ENCODE data around the gene TIFAB. TPM values are rescaled to one million over a fixed set of nuclear protein-coding genes. Genes with fewer than 3 reads are reported as not detected.

Gene TIFAB
- total RNA-seq, 4 donors from 2014 or later = 0.10 TPM; not detected in 3

DNA sequence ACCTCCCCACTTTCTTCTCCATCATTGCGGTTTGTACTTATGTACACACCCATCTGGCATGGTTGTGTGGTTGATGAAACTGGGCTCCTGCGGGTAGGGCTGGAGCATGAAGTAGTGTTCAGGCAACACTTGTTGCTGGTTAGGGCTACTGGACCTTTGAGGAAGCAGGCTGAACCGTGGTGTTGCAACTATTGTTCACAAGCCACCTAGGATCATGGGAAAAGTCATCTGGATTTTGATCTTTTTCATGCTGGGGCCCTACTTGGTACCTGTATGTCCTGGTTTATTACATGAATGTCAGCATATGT is 40.1 kb upstream of the TIFAB start:
- TF ChIP-seq POLR2A (IDR thresholded peaks at IDR 0.05) = no peak
- TF ChIP-seq, protein P1, sequence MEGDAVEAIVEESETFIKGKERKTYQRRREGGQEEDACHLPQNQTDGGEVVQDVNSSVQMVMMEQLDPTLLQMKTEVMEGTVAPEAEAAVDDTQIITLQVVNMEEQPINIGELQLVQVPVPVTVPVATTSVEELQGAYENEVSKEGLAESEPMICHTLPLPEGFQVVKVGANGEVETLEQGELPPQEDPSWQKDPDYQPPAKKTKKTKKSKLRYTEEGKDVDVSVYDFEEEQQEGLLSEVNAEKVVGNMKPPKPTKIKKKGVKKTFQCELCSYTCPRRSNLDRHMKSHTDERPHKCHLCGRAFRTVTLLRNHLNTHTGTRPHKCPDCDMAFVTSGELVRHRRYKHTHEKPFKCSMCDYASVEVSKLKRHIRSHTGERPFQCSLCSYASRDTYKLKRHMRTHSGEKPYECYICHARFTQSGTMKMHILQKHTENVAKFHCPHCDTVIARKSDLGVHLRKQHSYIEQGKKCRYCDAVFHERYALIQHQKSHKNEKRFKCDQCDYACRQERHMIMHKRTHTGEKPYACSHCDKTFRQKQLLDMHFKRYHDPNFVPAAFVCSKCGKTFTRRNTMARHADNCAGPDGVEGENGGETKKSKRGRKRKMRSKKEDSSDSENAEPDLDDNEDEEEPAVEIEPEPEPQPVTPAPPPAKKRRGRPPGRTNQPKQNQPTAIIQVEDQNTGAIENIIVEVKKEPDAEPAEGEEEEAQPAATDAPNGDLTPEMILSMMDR (IDR thresholded peaks at IDR 0.05) = no peak
- 53 to 61% methylated on average over 3 of the region's 3 CpGs for WGBS, 2 donors
- intact Hi-C loops (cut with DNase I; ENCODE audit: low total_unique reads) = no loop called here
- H3K4me3 ChIP-seq (ENCODE audit: low read depth, poor library complexity, severe bottlenecking) = no peak overlapping the region
- no peak for DNase-seq (ENCODE audit: low spot score in 2 of 2)

DNA sequence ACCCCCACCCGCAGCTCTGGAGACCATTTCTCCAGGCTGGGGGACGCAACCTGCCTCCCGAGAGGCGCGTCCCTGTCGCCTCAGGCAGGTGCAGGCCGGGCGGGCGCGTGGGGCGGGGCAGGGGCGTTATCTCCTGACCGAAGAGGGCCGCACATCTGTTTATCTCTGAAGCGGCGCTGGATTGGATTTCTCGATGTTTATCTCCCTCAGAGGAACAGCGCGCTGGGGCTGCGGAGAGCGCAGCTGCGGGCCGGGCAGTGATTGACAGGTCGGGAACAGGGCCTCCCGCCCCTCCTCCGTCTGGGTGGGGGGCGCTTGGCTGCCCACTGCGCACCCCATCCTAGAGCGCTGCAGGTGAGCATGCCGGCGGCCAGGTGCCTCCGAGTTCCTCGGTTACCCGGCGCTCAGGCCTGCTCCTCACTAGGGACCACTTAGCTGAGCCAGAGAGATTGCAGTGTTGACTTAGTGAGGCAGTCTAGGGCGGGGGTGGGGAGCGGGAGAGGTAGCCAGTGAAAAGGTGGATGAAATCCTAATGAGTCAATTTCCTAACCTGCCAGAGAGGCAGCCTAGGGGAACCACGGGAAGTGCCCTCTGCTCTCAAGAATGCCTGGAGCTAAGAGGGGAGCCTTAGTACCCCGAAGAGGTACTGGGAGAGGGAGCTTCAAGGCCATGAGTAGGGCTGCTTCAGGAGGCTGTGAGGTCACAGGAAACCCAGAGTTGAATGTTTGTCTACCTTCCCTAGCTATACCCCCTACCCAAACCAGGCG is 39.6 kb upstream of the TIFAB start:
- intact Hi-C loops (cut with DNase I; ENCODE audit: low total_unique reads) = no loop called here
- DNase-seq (ENCODE audit: low spot score in 2 of 2) = no peak
- TF ChIP-seq, protein P1 (IDR thresholded peaks at IDR 0.05) = no peak
- no peak for TF ChIP-seq POLR2A (IDR thresholded peaks at IDR 0.05)
- 36 to 46% methylated on average over 28 to 40 of the region's 40 CpGs for WGBS, 2 donors
- H3K4me3 ChIP-seq (ENCODE audit: low read depth, poor library complexity, severe bottlenecking) = no peak overlapping the region

GRCh38 chr5:135491038-135491551 is 38.9 kb upstream of the TIFAB start:
- TF ChIP-seq POLR2A (IDR thresholded peaks at IDR 0.05) = no peak
- TF ChIP-seq, protein P1 (IDR thresholded peaks at IDR 0.05) = no peak
- 51 to 58% methylated on average over 14 of the region's 14 CpGs for WGBS, 2 donors
- no peak overlapping the region for H3K4me3 ChIP-seq (ENCODE audit: low read depth, poor library complexity, severe bottlenecking)
- no peak for DNase-seq (ENCODE audit: low spot score in 2 of 2)
- intact Hi-C loops (cut with DNase I; ENCODE audit: low total_unique reads) = no loop called here

GRCh38 chr5:135490245-135491037 is 38.3 kb upstream of the TIFAB start:
- DNase-seq (ENCODE audit: low spot score in 2 of 2) = no peak
- WGBS, 2 donors = 51 to 61% methylated on average over 20 to 34 of the region's 49 CpGs
- intact Hi-C loops (cut with DNase I; ENCODE audit: low total_unique reads) = no loop called here
- TF ChIP-seq POLR2A (IDR thresholded peaks at IDR 0.05) = no peak
- TF ChIP-seq, protein P1 (IDR thresholded peaks at IDR 0.05) = no peak
- H3K4me3 ChIP-seq (ENCODE audit: low read depth, poor library complexity, severe bottlenecking) = no peak overlapping the region

DNA sequence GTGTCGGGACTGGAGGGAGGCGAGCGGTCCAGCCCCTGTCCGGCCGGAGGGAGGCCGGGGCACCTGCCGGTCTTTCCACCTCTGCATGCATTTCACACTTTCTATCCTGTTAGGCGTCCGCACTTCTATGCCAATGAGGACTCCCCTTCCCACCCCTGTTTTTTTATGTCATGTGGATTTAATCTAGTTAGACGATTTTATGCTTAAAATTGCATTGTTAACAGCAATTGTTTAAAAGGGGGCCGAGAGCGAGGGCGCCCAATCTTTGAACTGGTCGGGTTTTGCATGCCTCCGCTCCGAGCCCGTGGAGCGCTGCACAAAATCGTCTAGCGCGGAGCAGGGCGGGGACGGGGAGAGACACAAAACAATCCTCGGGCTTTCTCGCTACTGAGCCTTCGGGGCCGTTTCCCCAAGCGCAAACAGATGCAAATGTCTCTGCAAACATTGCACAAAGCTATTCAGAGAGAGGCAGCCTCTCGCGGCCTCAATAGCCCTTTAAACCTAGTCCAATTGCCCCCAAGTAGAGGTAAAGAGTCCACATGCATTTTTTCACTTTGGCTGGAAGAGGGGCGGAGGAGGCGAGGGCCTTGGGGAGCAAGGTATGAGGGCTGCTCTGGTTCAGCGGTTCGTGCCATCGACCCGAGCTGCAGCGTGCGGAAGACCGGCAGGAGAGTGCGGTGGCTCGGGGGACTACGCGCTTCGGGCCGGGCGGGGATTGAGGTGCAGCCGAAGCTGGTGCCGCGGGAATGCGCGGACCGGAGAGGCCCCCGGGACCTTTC is 37.5 kb upstream of the TIFAB start:
- intact Hi-C loops (cut with DNase I; ENCODE audit: low total_unique reads) = no loop called here
- 27 to 42% methylated on average over 53 of the region's 53 CpGs for WGBS, 2 donors
- DNase-seq (ENCODE audit: low spot score in 2 of 2) = no peak
- H3K4me3 ChIP-seq (ENCODE audit: low read depth, poor library complexity, severe bottlenecking) = no peak overlapping the region
- TF ChIP-seq POLR2A (IDR thresholded peaks at IDR 0.05) = no peak
- TF ChIP-seq, protein P1 (IDR thresholded peaks at IDR 0.05) = no peak

All from lower leg skin (tissue), 4 donors.